Measurements from ENCODE around the gene SSTR3. TPM values are rescaled to one million over a fixed set of nuclear protein-coding genes. Genes with fewer than 3 reads are reported as not detected.
A peak's percentile ranks its signal among the peaks of the same experiment; 100 is the strongest.

The SSTR3 gene
- total and polyA plus RNA-seq, 7 donors: 0.36 to 1.7 TPM; not detected in 5

GRCh38 chr22:37187891-37188761, 24.2 kb downstream of the SSTR3 start, which contains the start of gene C1QTNF6:
Gene C1QTNF6 (minus strand): TSS chr22:37188247. CDS start chr22:37188213, 34 bp downstream.
- Histone ChIP-seq H3K36me3 (no peaks in the 10 kb centered on the region), H3K9me3 (no peaks in the 10 kb centered on the region), H3K27ac (peak within 1 kb of the TSS; percentile 82 to 88 (median 84)), H3K27me3 (no peaks in the 10 kb centered on the region), H3K4me1 (peaks cover 0 to 42% (median 29%) of the 10 kb centered on the region in 4 donors), H3K4me3 (peak within 1 kb of the TSS in 3 of 4 donors; percentile 38 to 47 (median 42))
- 20 to 50% methylated on average over 17 of the region's 17 CpGs for WGBS, 2 donors
- intact Hi-C loops (cut with DNase I): no loop called here
- DNase-seq: peak; percentile 68
- TF ChIP-seq CTCF (IDR thresholded peaks at IDR 0.05): no peak
- TF ChIP-seq POLR2A (IDR thresholded peaks at IDR 0.05): no peak
- TF ChIP-seq POLR2AphosphoS5 (IDR thresholded peaks at IDR 0.05): no peak
- no peak for TF ChIP-seq EP300 (IDR thresholded peaks at IDR 0.05)

- Histone ChIP-seq H3K36me3 (no peaks in the 10 kb centered on the region), H3K27me3 (no peaks in the 10 kb centered on the region), H3K27ac (peak overlapping the region; percentile 82 to 88 (median 84)), H3K4me3 (peak overlapping the region in 3 of 4 donors; percentile 38 to 47 (median 42)), H3K4me1 (peaks cover 0 to 42% (median 29%) of the 10 kb centered on the region in 4 donors), H3K9me3 (no peaks in the 10 kb centered on the region)
- TF ChIP-seq CTCF (IDR thresholded peaks at IDR 0.05) (no peak), POLR2AphosphoS5 (IDR thresholded peaks at IDR 0.05) (no peak), POLR2A (IDR thresholded peaks at IDR 0.05) (no peak), EP300 (IDR thresholded peaks at IDR 0.05) (no peak)
- no peak for DNase-seq
- 6 to 35% methylated on average over 5 of the region's 5 CpGs for WGBS, 2 donors
- intact Hi-C loops (cut with DNase I): no loop called here
Measured at GRCh38 chr22:37187552-37187890, 24.8 kb downstream of the SSTR3 start.

- intact Hi-C loops (cut with DNase I): no loop called here
Measured at GRCh38 chr22:37186997-37187522, 25.2 kb downstream of the SSTR3 start.

GRCh38 chr22:37186228-37186996, 25.9 kb downstream of the SSTR3 start:
- Histone ChIP-seq H3K9me3 (no peaks in the 10 kb centered on the region), H3K27me3 (no peaks in the 10 kb centered on the region), H3K4me1 (peaks cover 0 to 42% (median 29%) of the 10 kb centered on the region in 4 donors), H3K27ac (peak overlapping the region in 3 of 4 donors; percentile 82 to 85 (median 83)), H3K4me3 (no peak overlapping the region), H3K36me3 (peaks cover 0 to 5% (median 0%) of the 10 kb centered on the region in 4 donors)
- DNase-seq: peak; percentile 43
- WGBS, 2 donors: 55 to 71% methylated on average over 9 of the region's 9 CpGs
- intact Hi-C loops (cut with DNase I): no loop called here
- TF ChIP-seq POLR2A (IDR thresholded peaks at IDR 0.05) (no peak), CTCF (IDR thresholded peaks at IDR 0.05) (no peak), EP300 (IDR thresholded peaks at IDR 0.05) (no peak), POLR2AphosphoS5 (IDR thresholded peaks at IDR 0.05) (no peak)

More at GRCh38 chr22:37186997-37187522, 25.2 kb downstream of the SSTR3 start:
- peak; percentile 48 for DNase-seq
- TF ChIP-seq EP300 (IDR thresholded peaks at IDR 0.05): no peak
- no peak for TF ChIP-seq CTCF (IDR thresholded peaks at IDR 0.05)
- 64 to 73% methylated on average over 4 of the region's 4 CpGs for WGBS, 2 donors
- Histone ChIP-seq H3K9me3 (no peaks in the 10 kb centered on the region), H3K4me1 (peaks cover 0 to 42% (median 29%) of the 10 kb centered on the region in 4 donors), H3K36me3 (peaks cover 0 to 3% (median 0%) of the 10 kb centered on the region in 4 donors), H3K27me3 (no peaks in the 10 kb centered on the region), H3K4me3 (peak overlapping the region in 1 of 4 donors; percentile 47), H3K27ac (peak overlapping the region; percentile 82 to 88 (median 84))

Data from sigmoid colon (tissue), 7 donors.